SW 1271 (cell line): Measurements from ENCODE around the gene EHD1.
"Not testable (repeated sequence)": the region's sequence is repeated elsewhere in the genome, so short reads cannot be mapped to it uniquely, and the experiment has no call there.

ENCODE experiments used
- DNase-seq, 2 experiments: peaks; one replicate each; lab custom pipeline; 2025; lab: John Stamatoyannopoulos, UW

Gene EHD1

GRCh38 chr11:64826578-64827450, 51.6 kb downstream of the EHD1 start:
- DNase-seq, result no peak

GRCh38 chr11:64826062-64826461, 52.4 kb downstream of the EHD1 start:
- no peak for DNase-seq

- no peak for DNase-seq
These were observed 54.8 kb downstream of the EHD1 start for GRCh38 chr11:64823568-64824119.

- no peak for DNase-seq
These were observed 60.9 kb downstream of the EHD1 start for GRCh38 chr11:64817476-64817875.

- not testable (repeated sequence) for DNase-seq
These were observed 63.0 kb downstream of the EHD1 start for GRCh38 chr11:64815433-64815832.

- no peak for DNase-seq
These were observed 63.7 kb downstream of the EHD1 start for GRCh38 chr11:64814712-64815187.

GRCh38 chr11:64813826-64814225, 64.6 kb downstream of the EHD1 start:
- no peak for DNase-seq

GRCh38 chr11:64810891-64811272, 67.5 kb downstream of the EHD1 start:
- peak in 1 of 2 experiments; percentile 56 for DNase-seq

GRCh38 chr11:64810271-64810890, 68.0 kb downstream of the EHD1 start, which contains the start of gene MEN1:
MEN1 (minus strand) TSS chr11:64810551; CDS start chr11:64810109, 442 bp downstream.
- peak; percentile 91 to 94 for DNase-seq

- peak in 1 of 2 experiments; percentile 19 for DNase-seq
These were observed 68.6 kb downstream of the EHD1 start for GRCh38 chr11:64809781-64810241.

GRCh38 chr11:64805481-64805880, 72.9 kb downstream of the EHD1 start:
- no peak for DNase-seq

GRCh38 chr11:64804346-64805210, 73.8 kb downstream of the EHD1 start:
- no peak for DNase-seq

- DNase-seq, result peak in 1 of 2 experiments; percentile 42
These were observed 74.5 kb downstream of the EHD1 start for GRCh38 chr11:64803846-64804345.

GRCh38 chr11:64803158-64803845, 75.1 kb downstream of the EHD1 start, which contains the start of gene MAP4K2:
MAP4K2 (minus strand) TSS chr11:64803214; CDS start chr11:64803149, 65 bp downstream.
- DNase-seq, result peak; percentile 72 to 85

GRCh38 chr11:64802370-64803157, 75.9 kb downstream of the EHD1 start:
- DNase-seq, result peak in 1 of 2 experiments; percentile 41
